HL-60 (cell line): Measurements from ENCODE around the gene KCTD7.
"Not testable (repeated sequence)": the region's sequence is repeated elsewhere in the genome, so short reads cannot be mapped to it uniquely, and the experiment has no call there.

ENCODE experiments used
- DNase-seq, 2 experiments: peaks; one replicate each; pipeline ENCODE4 v3.0.0-alpha.2; 2010 to 2020; ENCODE audit warnings: low read depth in 1 of 2, low spot score in 1 of 2
- H3K27ac ChIP-seq: fragments of 250-450 bp; sonication (Bioruptor Pico); replicated peaks from 2 replicates; pipeline ENCODE4 v1.5.1; 2020; ENCODE audit warnings: mild to moderate bottlenecking, moderate library complexity
- H3K27me3 ChIP-seq: fragments of 250-450 bp; sonication (Bioruptor Pico); 2 replicates; pipeline ENCODE4 v1.5.1; 2021; ENCODE audit warnings: mild to moderate bottlenecking, moderate library complexity; ENCODE audit not compliant: insufficient read depth, poor library complexity, severe bottlenecking
- H3K4me3 ChIP-seq: replicated peaks from 2 replicates; pipeline ENCODE4 v1.5.1; 2011; ENCODE audit warnings: mild to moderate bottlenecking, control low read depth, low read length; ENCODE audit not compliant: insufficient read depth
- CTCF ChIP-seq: IDR thresholded peaks from one replicate; pipeline ENCODE4 v1.5.1; 2011; ENCODE audit warnings: low read length, control low read depth, inconsistent platforms; ENCODE audit not compliant: insufficient read depth
- GABPA ChIP-seq: IDR thresholded peaks from 2 replicates; pipeline ENCODE4 v1.6.1; 2012; ENCODE audit warnings: low read depth
- POLR2AphosphoS5 ChIP-seq: IDR thresholded peaks from 2 replicates; pipeline ENCODE4 v1.6.1; 2012; ENCODE audit warnings: low read depth
- REST ChIP-seq: IDR thresholded peaks from 2 replicates; pipeline ENCODE4 v1.6.1; 2012; ENCODE audit warnings: low read depth; ENCODE audit not compliant: insufficient replicate concordance
- SPI1 ChIP-seq: IDR thresholded peaks from 2 replicates; pipeline ENCODE4 v1.6.1; 2012; ENCODE audit warnings: low read depth, mild to moderate bottlenecking, borderline replicate concordance

Gene KCTD7

GRCh38 chr7:66597461-66597860, 31.2 kb upstream of the KCTD7 start:
- Histone ChIP-seq H3K4me3 (no peak overlapping the region), H3K27ac (no peak overlapping the region), H3K27me3 (no peaks in the 10 kb centered on the region)
- TF ChIP-seq REST (no peak), GABPA (no peak), POLR2AphosphoS5 (no peak), SPI1 (no peak), CTCF (no peak)
- DNase-seq = no peak

- no peak for TF ChIP-seq POLR2AphosphoS5
- no peak for TF ChIP-seq GABPA
- TF ChIP-seq SPI1 = no peak
- no peak for TF ChIP-seq CTCF
- TF ChIP-seq REST = no peak
- H3K27me3 ChIP-seq = no peaks in the 10 kb centered on the region
- H3K27ac ChIP-seq = no peak overlapping the region
- DNase-seq = no peak
- no peak overlapping the region for H3K4me3 ChIP-seq
Measured at GRCh38 chr7:66602159-66602558, 26.5 kb upstream of the KCTD7 start.

- no peak overlapping the region for H3K4me3 ChIP-seq
- no peak for DNase-seq
- no peak overlapping the region for H3K27ac ChIP-seq
- TF ChIP-seq REST = no peak
- TF ChIP-seq POLR2AphosphoS5 = no peak
- TF ChIP-seq SPI1 = no peak
- no peak for TF ChIP-seq GABPA
- TF ChIP-seq CTCF = no peak
- no peaks in the 10 kb centered on the region for H3K27me3 ChIP-seq
Measured at GRCh38 chr7:66604198-66604597, 24.5 kb upstream of the KCTD7 start.

- H3K27ac ChIP-seq, H3K27me3 ChIP-seq, H3K4me3 ChIP-seq, DNase-seq: not testable (repeated sequence)
Measured at GRCh38 chr7:66606540-66607291, 22.0 kb upstream of the KCTD7 start.
